Adrenal gland (tissue), 12 donors: ENCODE measurements around the gene GLOD5. TPM values are rescaled to one million over a fixed set of nuclear protein-coding genes. Genes with fewer than 3 reads are reported as not detected.

Source experiments
- DNase-seq, 7 donors: peaks; one replicate each; pipeline ENCODE4 v3.0.0-alpha.2; 2019 to 2020
- H3K27ac ChIP-seq, 5 donors: fragments of 200-600 bp; sonication (generic) in 4 of 5; 1 replicate in 3 of 5; 2 replicates in 2 of 5; pipeline versions ENCODE4 v1.5.1 to v1.8.0; 2016 to 2020; ENCODE audit warnings: mild to moderate bottlenecking in 1 of 5
- H3K27me3 ChIP-seq: fragments of 200-600 bp; 2 replicates; pipeline ENCODE4 v1.8.0; 2021
- H3K36me3 ChIP-seq, 2 donors: fragments of 200-600 bp; replicated peaks in 1 of 2; 1 replicate in 1 of 2; 2 replicates in 1 of 2; pipeline versions ENCODE4 v1.5.1 to v1.8.0; 2018 to 2022
- H3K4me1 ChIP-seq, 2 donors: fragments of 200-600 bp; replicated peaks in 1 of 2; 1 replicate in 1 of 2; 2 replicates in 1 of 2; pipeline versions ENCODE4 v1.5.1 to v1.8.0; 2018 to 2021
- H3K4me3 ChIP-seq, 4 donors: fragments of 200-600 bp; sonication (generic) in 3 of 4; one replicate each; pipeline ENCODE4 v1.5.1; 2016 to 2018
- H3K9me3 ChIP-seq, 3 donors: fragments of 200-600 bp; sonication (generic) in 1 of 3; replicated peaks in 1 of 3; 1 replicate in 2 of 3; 2 replicates in 1 of 3; pipeline versions ENCODE4 v1.5.1 to v1.8.0; 2016 to 2021
- CTCF ChIP-seq, 6 experiments: fragments of 450-650 bp in 4 of 6; fragments of 200-600 bp in 2 of 6; sonication (generic) in 1 of 6; IDR thresholded peaks; 1 replicate in 5 of 6; 2 replicates in 1 of 6; pipeline versions ENCODE4 v1.5.1 to v1.8.0; 2016 to 2021; ENCODE audit warnings: antibody characterized with exemption in 6 of 6, mild to moderate bottlenecking in 2 of 6, moderate library complexity in 1 of 6
- POLR2A ChIP-seq, 2 donors: fragments of 450-650 bp; IDR thresholded peaks; one replicate each; pipeline ENCODE4 v1.6.1; 2017; ENCODE audit warnings: antibody characterized with exemption in 2 of 2, mild to moderate bottlenecking in 2 of 2, moderate library complexity in 1 of 2
- WGBS, 4 donors: extraction: QIAGEN DNeasy Blood & Tissue Kit in 2 of 4; methylation state at CpG; one replicate each; pipeline versions ENCODE4 v1.1.5 to v1.1.7; 2013 to 2017; 5-methylcytosine and 5-hydroxymethylcytosine counted together
- intact Hi-C, 2 donors: fragments of 100-400 bp; cut with DNase I; formaldehyde crosslinking; loops; one replicate each; pipeline versions ENCODE4 v1.14.1 to v1.15.0; 2022 to 2023
- polyA plus RNA-seq, 3 donors: library from polyadenylated mRNA; stranded (reverse); fragments of 200-250 nt in 2 of 3; fragments of 350-450 nt in 1 of 3; fragmentation: Illumina TruSeq in 1 of 3; extraction: RNeasy Lipid Tissue Mini Kit (QIAGEN cat#74804) in 1 of 3; gene quantifications; one replicate each; pipeline ENCODE4 v1.2.3, GENCODE V29; 2013 to 2014
- total RNA-seq, 9 donors: library from RNA; depleted of rRNA in 4 of 9; stranded (reverse); fragments of >200 nt in 4 of 9; fragments of 120-200 nt in 1 of 9; fragmentation: NEBNext Ultra II Directional in 1 of 9; extraction: Animal tissue kit (Norgen Biotek cat#: 25700) in 1 of 9; gene quantifications; one replicate each; pipeline versions ENCODE4 v1.1.0 to v1.2.4, GENCODE V29; 2013 to 2023
- donor health status: healthy with polysubstance abuse.
- donor health status: Bipolar disorder and iron deficiency.
- donor health status: DM: yes; HTN: yes; CAD: no.
- donor health status: DM: no; HTN: no; CAD: no.
- donor health status: DM: no; HTN: no; CAD: no.
- donor health status: DM: yes; HTN: yes; CAD: no.

GLOD5 gene
- total and polyA plus RNA-seq, 12 donors = 0.94 TPM; not detected in 11

GRCh38 chrX:48714573-48714972 lies 47.0 kb upstream of the GLOD5 start:
- intact Hi-C loops = no loop called here
- Histone ChIP-seq H3K27ac (no peak overlapping the region), H3K27me3 (peaks cover 4% of the 10 kb centered on the region), H3K4me1 (no peaks in the 10 kb centered on the region), H3K36me3 (no peaks in the 10 kb centered on the region), H3K4me3 (no peak overlapping the region), H3K9me3 (no peaks in the 10 kb centered on the region)
- TF ChIP-seq POLR2A (IDR thresholded peaks at IDR 0.05) (no peak), CTCF (IDR thresholded peaks at IDR 0.05) (no peak)
- DNase-seq = no peak
- WGBS, 4 donors = 12 to 40% (median 33%) methylated on average over 3 to 5 of the region's 5 CpGs

- H3K36me3 ChIP-seq = no peaks in the 10 kb centered on the region
- 44 to 57% (median 54%) methylated on average over 2 of the region's 2 CpGs; no CpG with 5 or more reads in 1 of the 4 donors for WGBS, 4 donors
- TF ChIP-seq POLR2A (IDR thresholded peaks at IDR 0.05) (no peak), CTCF (IDR thresholded peaks at IDR 0.05) (no peak)
- no peak overlapping the region for H3K27ac ChIP-seq
- no peaks in the 10 kb centered on the region for H3K4me1 ChIP-seq
- no peak for DNase-seq
- intact Hi-C loops = no loop called here
- H3K27me3 ChIP-seq = peaks cover 4% of the 10 kb centered on the region
- H3K9me3 ChIP-seq = no peaks in the 10 kb centered on the region
- H3K4me3 ChIP-seq = no peak overlapping the region
These were observed 46.5 kb upstream of the GLOD5 start for GRCh38 chrX:48715072-48715471.

- TF ChIP-seq POLR2A (IDR thresholded peaks at IDR 0.05) = no peak
- no peak for TF ChIP-seq CTCF (IDR thresholded peaks at IDR 0.05)
- no peak overlapping the region for H3K27ac ChIP-seq
- no peaks in the 10 kb centered on the region for H3K4me1 ChIP-seq
- H3K36me3 ChIP-seq = no peaks in the 10 kb centered on the region
- intact Hi-C loops = no loop called here
- no peaks in the 10 kb centered on the region for H3K9me3 ChIP-seq
- no peaks in the 10 kb centered on the region for H3K27me3 ChIP-seq
- 73 to 100% (median 82%) methylated on average over 1 to 4 of the region's 4 CpGs for WGBS, 4 donors
- H3K4me3 ChIP-seq = no peak overlapping the region
- no peak for DNase-seq
These were observed 45.6 kb upstream of the GLOD5 start for GRCh38 chrX:48715876-48716502.

GRCh38 chrX:48719958-48720357 lies 41.6 kb upstream of the GLOD5 start:
- WGBS, 4 donors = 63 to 90% (median 70%) methylated on average over 2 of the region's 2 CpGs
- intact Hi-C loops = no loop called here

More at GRCh38 chrX:48719958-48720357, 41.6 kb upstream of the GLOD5 start:
- TF ChIP-seq POLR2A (IDR thresholded peaks at IDR 0.05) (no peak), CTCF (IDR thresholded peaks at IDR 0.05) (no peak)
- H3K27ac ChIP-seq = no peak overlapping the region
- H3K36me3 ChIP-seq = no peaks in the 10 kb centered on the region
- H3K27me3 ChIP-seq = no peaks in the 10 kb centered on the region
- H3K4me1 ChIP-seq = no peaks in the 10 kb centered on the region
- no peaks in the 10 kb centered on the region for H3K9me3 ChIP-seq
- H3K4me3 ChIP-seq = no peak overlapping the region
- DNase-seq = no peak
